PC-3 (cell line): ENCODE measurements around the gene ZFHX3.

ENCODE experiments used
- CTCF ChIP-seq: fragments of 300-600 bp; sonication (generic); conservative IDR thresholded peaks from 2 replicates; pipeline ENCODE4 v1.5.1; 2017; ENCODE audit warnings: antibody characterized with exemption, low read depth, mild to moderate bottlenecking, low read length
- EZH2 ChIP-seq: fragments of 300-600 bp; sonication (generic); IDR thresholded peaks from one replicate; pipeline ENCODE4 v1.6.1; 2017; ENCODE audit warnings: antibody characterized with exemption, mild to moderate bottlenecking, low read length; ENCODE audit not compliant: unreplicated experiment
- EZH2phosphoT487 ChIP-seq: fragments of 300-600 bp; sonication (generic); IDR thresholded peaks from 2 replicates; pipeline ENCODE4 v1.6.1; 2018; ENCODE audit warnings: mild to moderate bottlenecking, antibody characterized with exemption, low read length, borderline replicate concordance

- no peak for TF ChIP-seq CTCF
- TF ChIP-seq EZH2, result no peak
- no peak for TF ChIP-seq EZH2phosphoT487
Measured at GRCh38 chr16:72810480-72810879, 237.4 kb downstream of the ZFHX3 start.
